HG02852 (cell line): Measurements from ENCODE around the gene CD1E.
A peak's percentile ranks its signal among the peaks of the same experiment; 100 is the strongest.
"Not testable (repeated sequence)": the region's sequence is repeated elsewhere in the genome, so short reads cannot be mapped to it uniquely, and the experiment has no call there.

Experiments
- ATAC-seq: cut with Tn5 transposase; IDR thresholded peaks from one replicate; pipeline ENCODE4 v1.9.1; 2021; ENCODE audit warnings: mild to moderate bottlenecking, moderate library complexity; ENCODE audit not compliant: unreplicated experiment

CD1E gene

GRCh38 chr1:158357441-158357840, 3.7 kb downstream of the CD1E start:
- no peak for ATAC-seq

GRCh38 chr1:158362482-158362881, 8.8 kb downstream of the CD1E start:
- no peak for ATAC-seq

- peak; percentile 61 for ATAC-seq
These were observed 9.2 kb downstream of the CD1E start for GRCh38 chr1:158362941-158363340.

- ATAC-seq, result no peak
These were observed 13.1 kb downstream of the CD1E start for GRCh38 chr1:158366783-158367182.

GRCh38 chr1:158371188-158371953, 17.7 kb downstream of the CD1E start:
- peak; percentile 97 for ATAC-seq

- ATAC-seq, result not testable (repeated sequence)
These were observed 20.4 kb downstream of the CD1E start for GRCh38 chr1:158374101-158374500.

- no peak for ATAC-seq
These were observed 21.2 kb downstream of the CD1E start for GRCh38 chr1:158374860-158375259.

GRCh38 chr1:158390331-158390730, 36.6 kb downstream of the CD1E start:
- ATAC-seq, result no peak

GRCh38 chr1:158391099-158391498, 37.4 kb downstream of the CD1E start:
- ATAC-seq, result no peak

GRCh38 chr1:158393476-158393875, 39.8 kb downstream of the CD1E start:
- ATAC-seq, result no peak

GRCh38 chr1:158396646-158397045, 43.0 kb downstream of the CD1E start:
- no peak for ATAC-seq

- ATAC-seq, result no peak
These were observed 45.3 kb downstream of the CD1E start, which contains the start of gene OR10T2 for GRCh38 chr1:158398818-158399514. TSS of gene OR10T2 (minus strand) at chr1:158399466. CDS start at chr1:158399466, 0 bp downstream.

GRCh38 chr1:158400871-158401270, 47.2 kb downstream of the CD1E start:
- no peak for ATAC-seq

GRCh38 chr1:158407092-158407491, 53.4 kb downstream of the CD1E start:
- no peak for ATAC-seq
